Glomerular endothelial cell (primary cell): ENCODE results near the gene IDUA. TPM values are rescaled to one million over a fixed set of nuclear protein-coding genes. Genes with fewer than 3 reads are reported as not detected.
"Not testable (repeated sequence)": the region's sequence is repeated elsewhere in the genome, so short reads cannot be mapped to it uniquely, and the experiment has no call there.

Experiments
- DNase-seq: peaks from one replicate; pipeline ENCODE4 v3.0.0-alpha.2; 2011; ENCODE audit warnings: low read depth, low spot score; ENCODE audit errors: extremely low read depth
- total RNA-seq: library from RNA; depleted of rRNA; stranded (reverse); fragments of >200 nt; gene quantifications from 2 replicates; pipeline ENCODE4 v1.2.3, GENCODE V29; 2015

Gene IDUA
- total RNA-seq, 1 donor from 2014 or later: 47.9 TPM

GRCh38 chr4:966266-967112 is 20.4 kb upstream of the IDUA start:
- no peak for DNase-seq

GRCh38 chr4:967113-968104 is 19.4 kb upstream of the IDUA start:
- no peak for DNase-seq

- no peak for DNase-seq
These were observed 18.6 kb upstream of the IDUA start for GRCh38 chr4:968221-968620.

GRCh38 chr4:968621-969394 is 18.0 kb upstream of the IDUA start:
- DNase-seq: no peak

GRCh38 chr4:970046-970745 is 16.6 kb upstream of the IDUA start:
- no peak for DNase-seq

- DNase-seq: no peak
These were observed 15.9 kb upstream of the IDUA start for GRCh38 chr4:970854-971520.

- DNase-seq: no peak
These were observed 15.0 kb upstream of the IDUA start for GRCh38 chr4:971666-972500.

GRCh38 chr4:972651-973424 is 14.0 kb upstream of the IDUA start:
- no peak for DNase-seq

GRCh38 chr4:973431-974397 is 13.1 kb upstream of the IDUA start, which contains the start of gene DGKQ:
DGKQ (minus strand) TSS chr4:973569; CDS start chr4:973482, 87 bp downstream.
- no peak for DNase-seq

GRCh38 chr4:974668-975067 is 12.2 kb upstream of the IDUA start:
- DNase-seq: no peak

GRCh38 chr4:976016-976415 is 10.8 kb upstream of the IDUA start:
- DNase-seq: not testable (repeated sequence)

- no peak for DNase-seq
These were observed 7.7 kb upstream of the IDUA start for GRCh38 chr4:978957-979701.

- no peak for DNase-seq
These were observed 4.6 kb upstream of the IDUA start for GRCh38 chr4:982291-982690.

GRCh38 chr4:982814-983213 is 4.0 kb upstream of the IDUA start:
- DNase-seq: no peak

GRCh38 chr4:984336-985054 is 2.3 kb upstream of the IDUA start:
- DNase-seq: no peak
